Glutamatergic neuron (in vitro differentiated cells): ENCODE results near the gene L3MBTL4. TPM values are rescaled to one million over a fixed set of nuclear protein-coding genes. Genes with fewer than 3 reads are reported as not detected.

ENCODE experiments used
- DNase-seq: peaks from one replicate; pipeline ENCODE4 v3.0.0; 2022
- H3K27ac Mint-ChIP-seq: one replicate; pipeline ENCODE4 v1.8.0; 2020; ENCODE audit warnings: mild to moderate bottlenecking, mixed read lengths, inconsistent platforms; ENCODE audit not compliant: unreplicated experiment
- H3K27me3 Mint-ChIP-seq: one replicate; pipeline ENCODE4 v1.8.0; 2020; ENCODE audit warnings: mild to moderate bottlenecking, moderate library complexity, mixed read lengths, inconsistent platforms; ENCODE audit not compliant: unreplicated experiment
- H3K36me3 Mint-ChIP-seq: one replicate; pipeline ENCODE4 v1.8.0; 2020; ENCODE audit warnings: mild to moderate bottlenecking, mixed read lengths, inconsistent platforms; ENCODE audit not compliant: unreplicated experiment
- H3K4me1 Mint-ChIP-seq: one replicate; pipeline ENCODE4 v1.8.0; 2020; ENCODE audit warnings: mild to moderate bottlenecking, low read depth, mixed read lengths, inconsistent platforms; ENCODE audit not compliant: unreplicated experiment
- H3K4me3 Mint-ChIP-seq: one replicate; pipeline ENCODE4 v1.8.0; 2020; ENCODE audit warnings: mild to moderate bottlenecking, mixed read lengths, inconsistent platforms; ENCODE audit not compliant: unreplicated experiment
- H3K9me3 Mint-ChIP-seq: one replicate; pipeline ENCODE4 v1.8.0; 2020; ENCODE audit warnings: mild to moderate bottlenecking, moderate library complexity, mixed read lengths, inconsistent platforms; ENCODE audit not compliant: unreplicated experiment
- CTCF ChIP-seq: fragments of 200-600 bp; sonication (generic); IDR thresholded peaks from one replicate; pipeline ENCODE4 v1.5.0; 2021; ENCODE audit not compliant: partially characterized antibody, unreplicated experiment
- total RNA-seq: library from RNA; stranded (reverse); fragmentation: NEBNext Ultra II Directional; extraction: Animal tissue kit (Norgen Biotek cat#: 25700); gene quantifications from one replicate; pipeline ENCODE4 v1.2.1, GENCODE V29; 2021; ENCODE audit not compliant: unreplicated experiment

The L3MBTL4 gene
- total RNA-seq, 1 donor from 2014 or later: 0.32 TPM

DNA sequence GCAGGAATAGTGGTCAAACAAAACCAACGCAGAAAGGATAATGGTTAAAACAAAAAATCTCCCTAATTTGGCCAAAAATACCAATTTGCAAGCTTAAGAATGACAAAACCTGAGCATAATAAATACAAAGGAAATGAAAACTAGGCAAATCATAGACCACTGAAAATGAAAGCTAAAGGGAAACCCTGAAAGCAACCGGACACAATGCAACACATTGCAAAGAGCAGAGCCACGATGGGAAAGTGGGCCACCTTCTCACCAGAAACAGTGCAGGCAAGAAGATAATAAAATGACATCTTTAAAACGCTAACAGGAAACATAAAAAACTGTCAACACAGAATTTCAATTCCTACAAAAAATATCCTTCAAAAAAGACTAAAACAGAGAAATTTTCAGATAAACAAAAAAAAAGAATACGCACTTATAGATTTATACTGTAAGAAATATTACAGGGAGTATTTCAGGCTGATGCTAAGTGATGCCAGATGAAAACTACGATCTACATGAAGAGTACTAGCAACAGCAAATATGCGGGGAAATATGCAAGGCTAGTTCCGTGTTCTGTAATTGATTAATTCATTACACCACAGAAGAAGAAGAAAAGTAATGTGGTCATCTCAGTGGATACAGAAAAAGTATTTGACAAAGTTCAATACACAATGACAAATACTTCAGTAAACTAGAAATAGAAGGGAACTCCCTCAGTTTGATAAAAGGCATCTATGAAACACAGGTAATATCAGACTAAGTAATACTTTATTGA is 239.5 kb downstream of the L3MBTL4 start:
- Mint-ChIP-seq H3K9me3 (no peaks in the 10 kb centered on the region), H3K4me1 (no peaks in the 10 kb centered on the region), H3K4me3 (no peak overlapping the region), H3K36me3 (no peaks in the 10 kb centered on the region), H3K27ac (no peak overlapping the region), H3K27me3 (no peaks in the 10 kb centered on the region)
- no peak for TF ChIP-seq CTCF
- DNase-seq: no peak

DNA sequence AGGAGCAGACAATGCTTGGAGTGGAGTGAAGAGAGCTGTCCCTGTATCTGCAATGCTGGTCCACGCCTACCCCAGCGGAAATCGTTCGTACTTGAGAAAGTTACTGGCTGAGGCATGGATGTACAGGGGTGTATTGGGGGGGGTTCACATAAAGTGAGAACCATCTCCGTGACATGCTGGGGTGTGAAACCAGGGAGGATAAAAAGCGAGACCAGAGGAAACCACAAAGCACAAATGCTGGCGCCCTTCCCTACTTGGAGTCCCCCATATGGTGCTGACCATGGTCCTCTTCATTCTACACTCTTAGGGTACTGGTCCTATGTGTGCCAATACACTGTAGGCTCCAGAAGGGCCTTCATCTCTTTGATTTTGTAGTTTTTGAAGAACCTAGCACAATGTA is 244.1 kb downstream of the L3MBTL4 start:
- Mint-ChIP-seq H3K36me3 (no peaks in the 10 kb centered on the region), H3K27me3 (no peaks in the 10 kb centered on the region), H3K4me1 (no peaks in the 10 kb centered on the region), H3K9me3 (no peaks in the 10 kb centered on the region), H3K27ac (no peak overlapping the region), H3K4me3 (no peak overlapping the region)
- no peak for DNase-seq
- no peak for TF ChIP-seq CTCF

- no peak overlapping the region for H3K4me3 Mint-ChIP-seq
- no peak overlapping the region for H3K27ac Mint-ChIP-seq
- TF ChIP-seq CTCF: no peak
- DNase-seq: no peak
- no peaks in the 10 kb centered on the region for H3K4me1 Mint-ChIP-seq
- H3K36me3 Mint-ChIP-seq: no peaks in the 10 kb centered on the region
- H3K27me3 Mint-ChIP-seq: peaks cover 2% of the 10 kb centered on the region
- H3K9me3 Mint-ChIP-seq: no peaks in the 10 kb centered on the region
Measured at GRCh38 chr18:6161549-6161948, 253.2 kb downstream of the L3MBTL4 start.

GRCh38 chr18:6159426-6159825 is 255.3 kb downstream of the L3MBTL4 start:
- Mint-ChIP-seq H3K9me3 (no peaks in the 10 kb centered on the region), H3K4me3 (no peak overlapping the region), H3K27ac (no peak overlapping the region), H3K27me3 (peaks cover 2% of the 10 kb centered on the region), H3K4me1 (no peaks in the 10 kb centered on the region), H3K36me3 (no peaks in the 10 kb centered on the region)
- no peak for TF ChIP-seq CTCF
- no peak for DNase-seq

GRCh38 chr18:6158958-6159357 is 255.8 kb downstream of the L3MBTL4 start:
- TF ChIP-seq CTCF: no peak
- no peaks in the 10 kb centered on the region for H3K9me3 Mint-ChIP-seq
- H3K36me3 Mint-ChIP-seq: no peaks in the 10 kb centered on the region
- no peak overlapping the region for H3K27ac Mint-ChIP-seq
- H3K4me1 Mint-ChIP-seq: no peaks in the 10 kb centered on the region
- peaks cover 2% of the 10 kb centered on the region for H3K27me3 Mint-ChIP-seq
- DNase-seq: no peak
- H3K4me3 Mint-ChIP-seq: no peak overlapping the region
